A673 (cell line): ENCODE data around the gene CLDN12. TPM values are rescaled to one million over a fixed set of nuclear protein-coding genes. Genes with fewer than 3 reads are reported as not detected.

Experiments used
- BruUV-seq: library from RNA; stranded (reverse); fragments of 400-500 nt; replicated peaks from 2 replicates; lab custom pipeline; 2021; lab: Mats Ljungman, UMichigan
- CTCF ChIA-PET: fragments of 300-600 bp; sonication (Branson Sonifier 250); formaldehyde crosslinking; loops from one replicate; lab custom pipeline; 2022; ENCODE audit warnings: antibody characterized with exemption; lab: Charles Lee
- POLR2A ChIA-PET: fragments of 300-600 bp; sonication (Branson Sonifier 250); formaldehyde crosslinking; loops from one replicate; lab custom pipeline; 2022; ENCODE audit warnings: antibody characterized with exemption; ENCODE audit not compliant: low non-redundant PET; lab: Charles Lee
- DNase-seq: peaks from one replicate; pipeline ENCODE4 v3.0.0-alpha.2; 2015; ENCODE audit warnings: low spot score
- H3K27ac ChIP-seq: fragments of 200-600 bp; sonication (generic); 2 replicates; pipeline ENCODE4 v1.5.1; 2016; ENCODE audit warnings: mixed run types, low read depth, mild to moderate bottlenecking, mixed read lengths, antibody characterized with exemption, low read length; ENCODE audit not compliant: poor library complexity, severe bottlenecking
- H3K27me3 ChIP-seq: fragments of 200-600 bp; sonication (generic); replicated peaks from 2 replicates; pipeline ENCODE4 v1.6.1; 2017; ENCODE audit warnings: mixed run types, low read depth, mild to moderate bottlenecking, mixed read lengths, antibody characterized with exemption, low read length; ENCODE audit not compliant: insufficient read depth, poor library complexity
- H3K36me3 ChIP-seq: fragments of 200-600 bp; sonication (generic); 2 replicates; pipeline ENCODE4 v1.6.1; 2016; ENCODE audit warnings: mixed run types, mild to moderate bottlenecking, mixed read lengths, antibody characterized with exemption, low read length; ENCODE audit not compliant: insufficient read depth, poor library complexity, severe bottlenecking
- H3K4me1 ChIP-seq: fragments of 200-600 bp; sonication (generic); 2 replicates; pipeline ENCODE4 v1.6.1; 2017; ENCODE audit warnings: mixed run types, mild to moderate bottlenecking, mixed read lengths, antibody characterized with exemption, low read length; ENCODE audit not compliant: insufficient read depth, poor library complexity, severe bottlenecking
- H3K4me3 ChIP-seq: fragments of 200-600 bp; sonication (generic); 2 replicates; pipeline ENCODE4 v1.5.1; 2016; ENCODE audit warnings: low read depth, mixed run types, mild to moderate bottlenecking, mixed read lengths, low read length; ENCODE audit not compliant: poor library complexity, severe bottlenecking
- H3K9me3 ChIP-seq: fragments of 200-600 bp; sonication (generic); 2 replicates; pipeline ENCODE4 v1.6.1; 2016; ENCODE audit warnings: mixed run types, low read depth, mild to moderate bottlenecking, mixed read lengths, antibody characterized with exemption, low read length; ENCODE audit not compliant: poor library complexity, severe bottlenecking
- CTCF ChIP-seq: fragments of 300-800, 200-600 bp; sonication (generic); conservative IDR thresholded peaks from 2 replicates; pipeline ENCODE4 v1.5.1; 2017; ENCODE audit warnings: low read depth, mild to moderate bottlenecking, antibody characterized with exemption, low read length, moderate library complexity, mixed read lengths
- EZH2 ChIP-seq: fragments of 200-600 bp; sonication (generic); IDR thresholded peaks from 2 replicates; pipeline ENCODE4 v1.6.1; 2017; ENCODE audit warnings: borderline replicate concordance, low read depth, mild to moderate bottlenecking, mixed read lengths, antibody characterized with exemption, low read length; ENCODE audit not compliant: poor library complexity, severe bottlenecking
- intact Hi-C: fragments of 100-400 bp; cut with micrococcal nuclease; formaldehyde crosslinking; loops from one replicate; pipeline ENCODE4 v1.10.0; 2022; ENCODE audit not compliant: unreplicated experiment
- total RNA-seq: library from RNA; stranded (reverse); gene quantifications from 2 replicates; pipeline ENCODE4 v1.2.3, GENCODE V29; 2021

Gene CLDN12
- total RNA-seq, 1 experiment from 2014 or later: 32.9 TPM

GRCh38 chr7:90401989-90402388 is 1.3 kb upstream of the CLDN12 start:
- peaks cover 15% of the 10 kb centered on the region for H3K36me3 ChIP-seq
- ChIA-PET POLR2A (no interaction called here), CTCF (no interaction called here)
- peaks cover 37% of the 10 kb centered on the region for H3K4me1 ChIP-seq
- no peaks in the 10 kb centered on the region for H3K9me3 ChIP-seq
- H3K27me3 ChIP-seq: no peaks in the 10 kb centered on the region
- no peak for TF ChIP-seq EZH2
- no peak for TF ChIP-seq CTCF
- peak; percentile 81 for DNase-seq
- intact Hi-C loops: loop anchor here (2.0 to 5.0 kb wide), 2 partner anchors 55 to 190 kb away; partner anchors contain the start of genes GTPBP10 and STEAP2
- no peak overlapping the region for H3K4me3 ChIP-seq
- no TSS peak for BruUV-seq
- peak overlapping the region; percentile 68 for H3K27ac ChIP-seq

- Histone ChIP-seq H3K9me3 (no peaks in the 10 kb centered on the region), H3K27me3 (no peaks in the 10 kb centered on the region), H3K4me3 (peak overlapping the region; percentile 74), H3K4me1 (peaks cover 37% of the 10 kb centered on the region), H3K36me3 (peaks cover 19% of the 10 kb centered on the region), H3K27ac (peak overlapping the region; percentile 68)
- DNase-seq: no peak
- TF ChIP-seq CTCF (no peak), EZH2 (no peak)
- intact Hi-C loops: loop anchor here (2.0 to 5.0 kb wide), 2 partner anchors 56 to 190 kb away; partner anchors contain the start of genes GTPBP10 and STEAP2
- ChIA-PET CTCF (no interaction called here), POLR2A (no interaction called here)
- TSS peak; percentile 64 for BruUV-seq
These were observed 482 bp upstream of the CLDN12 start for GRCh38 chr7:90402785-90403173.

- H3K9me3 ChIP-seq: no peaks in the 10 kb centered on the region
- DNase-seq: no peak
- H3K4me1 ChIP-seq: peaks cover 37% of the 10 kb centered on the region
- intact Hi-C loops: loop anchor here (5.0 kb wide), 1 partner anchor 192 kb away; the partner anchor contains the start of gene STEAP2
- CTCF ChIA-PET: no interaction called here
- peaks cover 29% of the 10 kb centered on the region for H3K36me3 ChIP-seq
- POLR2A ChIA-PET: no interaction called here
- no peaks in the 10 kb centered on the region for H3K27me3 ChIP-seq
- H3K4me3 ChIP-seq: no peak overlapping the region
- no TSS peak for BruUV-seq
- H3K27ac ChIP-seq: no peak overlapping the region
- TF ChIP-seq CTCF (no peak), EZH2 (no peak)
These were observed 1.5 kb downstream of the CLDN12 start for GRCh38 chr7:90404777-90405176.
